GM21367 (cell line): ENCODE measurements around the gene CCSER1.

Source experiments
- ATAC-seq: cut with Tn5 transposase; IDR thresholded peaks from one replicate; pipeline ENCODE4 v1.9.1; 2021; ENCODE audit not compliant: unreplicated experiment

Gene CCSER1

DNA sequence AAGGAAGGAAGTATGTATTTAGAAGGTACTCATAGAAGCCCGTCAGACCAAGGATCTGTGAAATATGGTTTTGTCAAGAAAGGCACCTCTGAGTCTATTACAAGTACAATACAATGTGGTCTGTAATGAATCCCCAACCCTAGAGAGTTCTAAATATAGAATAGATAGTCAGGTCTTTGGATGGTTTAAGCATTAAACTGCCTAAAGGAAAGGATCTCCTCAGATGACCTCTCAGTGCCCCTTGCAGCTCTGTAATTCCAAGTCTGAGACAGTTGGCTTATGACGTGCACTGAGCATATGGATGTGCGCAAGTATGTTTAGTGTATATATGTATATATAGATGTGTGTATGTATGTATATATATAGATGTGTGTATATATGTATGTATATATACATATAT is 62.0 kb downstream of the CCSER1 start:
- ATAC-seq, result no peak

DNA sequence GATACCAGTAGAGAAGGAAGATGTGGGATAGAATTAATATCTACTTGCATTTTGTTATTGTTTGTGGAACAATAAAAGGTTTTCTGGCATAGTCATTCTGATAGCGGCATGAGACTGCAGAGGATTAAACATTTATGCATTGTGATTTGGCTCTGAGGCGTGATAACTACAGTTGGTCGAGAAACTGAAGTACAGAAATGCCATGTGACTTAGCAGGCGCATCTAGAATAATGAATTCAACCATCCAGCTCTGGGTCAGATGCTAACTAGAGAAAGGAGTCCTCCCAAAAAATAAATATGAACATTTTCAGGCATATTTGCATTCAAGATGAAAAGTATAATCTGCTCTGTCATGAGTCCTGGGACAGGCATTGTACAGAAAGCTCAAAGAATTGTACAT is 62.8 kb downstream of the CCSER1 start:
- no peak for ATAC-seq

DNA sequence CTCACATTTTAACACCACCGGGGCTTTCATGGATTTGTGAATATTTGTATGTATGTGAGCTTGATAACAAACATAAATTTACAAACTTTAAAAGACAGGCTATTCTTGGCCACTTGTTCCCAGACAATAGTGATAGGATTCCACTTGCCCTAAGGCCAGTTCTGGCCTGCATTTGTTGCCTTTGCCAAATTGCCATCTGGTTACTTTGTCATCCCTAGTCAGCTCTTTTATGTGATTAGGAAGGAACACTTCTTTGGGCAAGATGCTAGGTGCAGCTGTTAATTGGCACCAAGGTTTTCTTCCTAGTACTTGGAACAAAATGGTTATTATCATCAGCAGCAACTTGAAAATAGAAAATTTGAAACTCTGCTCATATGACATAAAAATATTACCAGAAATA is 63.3 kb downstream of the CCSER1 start:
- no peak for ATAC-seq

DNA sequence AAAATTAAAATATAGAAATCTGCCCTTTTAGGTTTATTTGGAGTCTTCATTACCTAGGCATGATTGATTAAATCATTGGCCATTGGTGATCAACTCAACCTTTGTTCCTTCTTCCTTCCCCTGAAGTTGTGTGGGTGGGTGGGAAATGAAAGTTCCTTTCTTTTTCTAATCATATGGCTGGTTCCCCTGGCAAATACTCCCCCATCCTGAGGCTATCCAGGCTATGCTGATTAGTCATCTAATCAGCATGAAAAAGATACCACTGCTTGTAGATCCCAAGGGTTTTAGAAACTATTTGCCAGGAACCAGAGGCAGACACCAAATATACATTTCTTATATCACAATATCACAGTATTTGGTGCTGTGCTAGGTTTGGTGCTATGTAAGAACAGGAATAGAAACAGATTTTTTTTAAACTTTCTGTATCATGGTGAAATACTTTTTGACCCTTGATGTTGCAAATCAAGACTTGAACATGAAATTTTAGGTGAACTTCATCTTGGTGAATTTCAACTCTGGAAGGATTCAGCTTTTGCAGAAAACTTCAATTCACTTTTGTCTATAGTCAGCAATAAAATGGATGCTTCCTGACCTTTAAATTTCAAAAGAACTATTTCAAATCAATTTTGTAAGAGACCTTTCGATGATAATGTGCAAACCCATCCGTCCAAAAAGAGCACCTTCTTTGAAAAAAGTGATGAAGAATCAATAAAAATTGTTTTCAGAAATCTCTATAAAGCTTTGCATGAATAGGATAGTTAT is 71.1 kb downstream of the CCSER1 start:
- no peak for ATAC-seq

DNA sequence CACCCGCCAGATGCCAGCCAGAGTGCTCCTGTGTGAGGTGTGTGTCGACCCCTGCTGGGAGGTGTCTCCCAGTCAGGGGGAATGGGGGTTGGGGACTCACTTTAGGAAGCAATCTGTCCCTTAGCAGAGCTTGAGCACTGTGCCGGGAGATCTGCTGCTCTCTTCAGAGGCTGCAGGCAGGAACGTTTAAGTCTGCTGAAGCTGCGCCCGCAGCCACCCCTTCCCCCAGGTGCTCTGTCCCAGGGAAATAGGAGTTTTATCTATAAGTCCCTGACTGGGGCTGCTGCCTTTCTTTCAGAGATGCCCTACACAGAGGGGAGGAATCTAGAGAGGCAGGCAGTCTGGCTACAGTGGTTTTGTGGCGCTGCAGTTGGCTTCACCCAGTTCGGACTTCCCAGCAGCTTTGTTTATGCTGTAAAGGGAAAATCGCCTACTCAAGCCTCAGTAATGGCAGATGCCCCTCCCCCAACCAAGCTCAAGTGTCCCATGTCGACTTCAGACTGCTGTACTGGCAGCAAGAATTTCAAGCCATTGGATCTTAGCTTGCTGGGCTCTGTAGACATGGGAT is 80.8 kb downstream of the CCSER1 start:
- no peak for ATAC-seq

DNA sequence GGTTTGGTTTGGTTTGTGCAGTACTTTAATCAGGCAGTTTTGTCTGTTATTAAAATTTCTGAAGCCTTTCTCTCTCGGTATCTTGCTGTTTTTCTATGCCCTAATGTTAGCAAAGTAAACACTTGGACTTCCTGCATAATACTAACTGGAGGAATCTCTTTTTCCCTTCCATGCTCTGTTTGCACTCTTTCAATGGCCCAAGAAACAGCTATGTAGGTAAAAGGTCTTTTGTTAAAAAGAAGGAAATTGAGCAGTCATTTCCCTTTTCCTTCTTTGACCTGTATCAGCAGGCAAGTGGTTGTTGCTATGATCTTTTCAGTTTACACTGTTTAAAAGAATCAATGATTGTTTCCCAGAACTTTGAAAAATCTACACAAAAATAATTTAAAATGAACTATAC is 82.7 kb downstream of the CCSER1 start:
- ATAC-seq, result no peak

DNA sequence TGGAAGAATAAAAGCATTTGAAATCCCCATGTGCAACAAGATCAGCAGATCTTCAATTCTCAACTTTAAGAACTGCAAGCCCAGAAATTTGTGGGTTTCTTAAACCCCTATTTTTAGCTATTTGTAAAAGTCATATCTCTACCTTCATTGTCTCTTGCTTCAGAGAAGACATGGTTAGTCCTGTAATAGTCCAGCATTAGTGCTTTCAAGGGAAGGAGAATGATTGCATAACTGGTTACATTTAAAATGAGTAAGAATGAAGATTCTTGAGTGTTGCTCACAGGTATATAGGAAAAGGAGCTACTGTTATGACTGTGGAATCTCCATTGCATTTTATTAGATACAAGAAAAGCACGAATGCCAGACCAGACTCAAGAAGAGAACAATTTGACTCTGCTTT is 84.0 kb downstream of the CCSER1 start:
- ATAC-seq, result no peak

DNA sequence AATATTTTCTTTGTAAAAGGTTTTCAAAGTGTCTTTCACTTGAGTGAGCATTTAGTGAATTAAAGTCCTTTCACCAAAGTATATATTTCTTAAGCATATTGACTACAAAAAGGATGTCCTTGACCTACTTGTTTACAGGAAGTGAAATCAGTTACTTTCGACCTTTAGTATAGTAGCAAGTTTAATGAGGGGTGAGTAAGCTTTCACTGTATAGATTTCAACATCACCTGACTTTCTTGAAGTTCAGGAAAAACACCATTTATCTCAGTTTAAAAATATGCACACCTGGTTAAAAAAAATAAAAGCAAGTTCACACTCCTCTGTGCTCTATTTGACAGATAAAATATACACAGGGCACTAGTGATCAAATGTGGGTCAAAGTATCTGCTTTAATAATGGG is 88.1 kb downstream of the CCSER1 start:
- ATAC-seq, result peak; percentile 86

DNA sequence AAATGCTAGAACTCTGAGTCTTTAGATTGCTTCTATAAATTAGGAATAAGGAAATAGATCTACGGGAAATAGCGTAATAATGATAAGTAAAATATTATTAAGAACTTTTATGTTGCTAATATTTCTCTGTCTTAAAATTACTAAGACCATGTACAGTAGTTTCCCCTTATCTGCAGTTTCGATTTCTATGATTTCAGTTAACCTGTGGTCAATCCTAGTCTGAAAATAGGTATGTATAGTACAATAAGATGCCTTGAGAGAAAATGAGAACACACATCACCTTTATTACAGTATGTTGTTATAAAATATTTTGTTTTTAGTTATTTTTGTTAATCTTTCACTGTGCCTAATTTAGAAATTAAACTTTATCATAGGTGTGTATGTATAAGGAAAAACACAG is 92.6 kb downstream of the CCSER1 start:
- no peak for ATAC-seq

DNA sequence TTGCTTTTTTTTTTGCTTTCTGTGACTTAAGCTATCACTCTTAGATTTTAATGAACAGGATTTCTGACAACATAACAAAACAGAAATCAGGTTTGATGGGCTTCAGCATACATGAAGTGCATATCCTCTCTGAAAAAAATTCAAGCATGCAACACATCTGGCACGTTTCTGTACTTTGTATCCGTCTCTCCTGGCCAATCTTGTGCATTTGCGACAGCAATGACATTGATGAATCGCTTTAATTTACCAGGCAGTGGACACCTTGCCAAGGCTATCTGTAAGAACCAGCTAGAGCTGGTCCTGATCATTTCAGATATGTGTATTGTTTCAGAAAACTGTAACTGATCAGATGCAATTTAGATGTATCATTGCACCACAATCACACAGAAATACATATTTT is 93.3 kb downstream of the CCSER1 start:
- ATAC-seq, result no peak

DNA sequence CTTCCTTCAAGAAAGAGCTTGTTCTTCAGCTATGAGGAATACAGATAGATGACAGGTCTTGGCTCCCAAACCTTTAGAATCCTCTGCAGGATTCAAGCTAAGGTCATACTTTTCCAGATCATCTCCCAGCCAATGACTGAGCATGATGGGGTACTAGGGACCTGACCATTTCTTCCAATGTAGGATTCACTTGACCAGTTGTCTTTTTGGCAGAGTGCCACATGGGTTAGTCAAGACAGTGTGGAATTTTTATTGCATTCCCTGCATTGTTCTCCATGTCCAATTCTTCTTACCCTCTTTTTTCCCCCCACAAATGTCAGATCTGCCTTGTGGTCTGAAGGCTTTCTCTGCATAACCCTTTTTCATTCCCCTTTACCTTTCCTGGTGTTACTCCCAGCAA is 99.5 kb downstream of the CCSER1 start:
- ATAC-seq, result no peak

DNA sequence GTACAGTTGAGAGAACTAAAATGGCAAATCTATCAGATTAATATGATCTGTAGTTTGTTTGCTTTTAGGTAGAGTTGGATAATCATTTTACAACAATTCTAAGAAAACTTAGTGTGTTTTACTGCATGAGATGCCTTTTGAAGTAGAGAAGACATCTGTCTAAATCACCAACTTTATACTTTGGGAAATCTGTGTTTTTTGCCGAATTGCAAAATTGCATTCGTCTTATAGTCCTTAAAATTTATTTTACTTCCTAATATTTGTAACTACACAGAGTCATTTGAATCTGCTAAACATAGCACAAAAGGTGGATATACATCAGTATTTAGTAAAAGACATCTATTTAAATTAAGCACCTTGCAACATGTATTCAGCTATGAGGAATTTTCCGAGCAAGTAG is 100.0 kb downstream of the CCSER1 start:
- ATAC-seq, result no peak

DNA sequence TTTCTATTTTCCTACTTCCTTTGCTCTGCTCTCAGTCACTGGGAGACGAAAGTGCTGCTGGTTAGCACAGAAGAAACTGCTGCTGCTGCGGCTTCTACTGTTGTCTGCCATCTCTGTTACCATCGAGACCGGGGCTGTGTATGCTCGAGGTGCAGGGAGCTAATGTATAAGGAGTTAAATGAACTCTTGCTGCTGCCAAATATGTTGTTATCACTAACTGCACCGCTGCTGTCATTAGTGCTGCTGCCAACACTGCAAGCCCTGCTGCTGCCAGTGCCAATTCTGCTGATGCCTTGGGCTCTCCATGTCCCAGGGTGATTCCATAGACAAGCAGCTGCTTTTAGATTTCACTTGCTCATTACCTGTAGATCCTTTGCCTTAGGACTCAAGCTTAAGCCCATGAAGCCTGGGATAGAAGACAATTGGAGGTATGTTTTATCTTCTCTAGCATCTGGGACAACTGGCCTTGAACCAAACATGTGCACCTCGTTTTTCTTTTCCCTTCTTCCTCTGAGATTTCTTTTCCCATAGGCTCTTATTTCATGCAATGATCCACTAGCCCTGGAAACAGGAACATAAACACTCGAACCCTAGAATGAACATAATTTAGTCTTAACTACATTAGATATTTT is 107.8 kb downstream of the CCSER1 start:
- ATAC-seq, result no peak

DNA sequence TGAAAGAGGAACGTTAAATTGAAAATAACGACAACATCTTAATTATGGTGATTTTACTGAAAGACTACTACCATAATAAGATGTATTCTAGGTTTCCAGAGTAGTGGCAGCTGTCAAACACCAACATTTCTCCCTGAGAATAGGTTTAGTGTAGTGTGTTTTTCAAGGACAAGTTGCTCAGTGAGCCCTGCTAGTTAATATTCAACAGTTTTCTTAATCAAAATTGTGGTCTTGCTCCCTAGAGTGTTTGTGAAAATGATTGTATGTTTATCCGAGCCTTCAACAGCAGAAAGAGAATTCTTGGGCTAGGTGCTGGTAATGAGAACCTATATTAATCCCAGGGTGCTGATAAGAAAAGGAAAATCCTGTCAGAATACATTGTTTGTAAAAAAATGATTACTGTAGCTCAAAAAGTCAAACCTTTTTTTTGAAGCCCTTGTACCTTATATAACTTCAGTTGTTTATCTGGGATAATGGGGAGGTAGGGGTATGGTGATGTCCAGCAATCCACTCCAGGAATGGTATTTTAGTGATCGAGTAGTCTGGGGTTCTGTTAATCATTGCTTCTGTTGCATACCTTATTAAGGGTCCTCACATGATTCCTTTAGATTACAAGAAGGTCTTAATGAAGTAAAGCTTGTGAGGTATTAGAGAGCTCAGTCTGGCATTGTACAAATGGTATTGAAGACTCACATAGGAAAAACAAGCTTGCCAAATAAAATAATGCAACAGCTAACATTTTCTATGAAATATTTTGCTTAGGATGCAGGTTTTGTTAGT is 110.7 kb downstream of the CCSER1 start:
- no peak for ATAC-seq

DNA sequence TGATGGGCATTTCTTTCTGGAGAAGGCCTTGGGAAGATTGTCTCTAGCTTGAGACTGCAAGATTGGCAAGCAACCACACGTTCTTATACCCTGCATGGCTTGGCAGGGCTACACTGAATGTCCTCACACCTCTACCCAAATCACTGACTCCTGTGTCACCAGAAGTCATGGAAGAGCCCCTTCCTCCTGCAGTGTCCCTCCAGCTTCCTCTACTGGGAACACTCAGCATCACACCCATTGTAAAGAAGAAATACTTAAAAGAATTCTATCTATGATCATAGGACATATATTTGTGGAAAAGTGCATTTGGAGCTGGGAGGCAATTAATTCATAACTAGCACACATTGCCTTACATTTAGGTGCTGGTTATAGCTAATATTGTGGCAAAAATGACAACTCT is 113.1 kb downstream of the CCSER1 start:
- no peak for ATAC-seq

DNA sequence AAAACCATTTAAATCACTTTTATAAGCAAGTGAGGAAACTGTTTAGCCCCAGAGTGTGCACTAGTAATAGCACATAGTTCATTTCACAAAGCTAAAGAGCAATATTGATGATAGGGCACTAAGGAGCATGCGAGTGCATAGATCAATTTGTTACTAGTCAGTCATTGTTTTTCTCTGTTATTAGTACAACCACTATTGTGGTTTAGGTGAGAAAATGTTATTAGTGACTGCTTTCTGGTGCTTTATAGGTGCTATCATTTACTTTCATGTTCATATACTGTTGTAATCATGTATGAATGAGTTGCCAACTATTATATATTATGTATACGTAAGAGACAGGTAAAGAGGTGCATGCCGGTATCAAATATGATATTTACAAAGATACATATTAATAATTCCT is 113.8 kb downstream of the CCSER1 start:
- ATAC-seq, result no peak

DNA sequence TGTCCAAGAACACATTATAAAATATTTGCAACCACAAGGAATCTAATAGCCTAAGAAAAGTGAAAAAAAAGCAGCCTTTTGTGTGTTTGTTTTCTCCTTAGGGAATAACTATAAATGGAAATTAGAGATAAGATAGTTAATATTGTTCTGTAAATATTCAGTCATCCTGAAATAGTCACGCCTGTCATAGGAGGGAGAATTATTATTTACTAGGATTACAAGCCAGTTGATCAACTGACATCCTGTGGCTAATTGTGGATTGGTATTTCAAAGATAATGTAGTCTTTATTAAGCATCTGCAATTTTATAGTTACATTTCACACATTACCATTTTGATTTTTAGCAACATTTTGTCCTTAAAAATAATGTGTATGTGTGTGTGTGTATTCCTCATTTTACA is 118.6 kb downstream of the CCSER1 start:
- no peak for ATAC-seq

DNA sequence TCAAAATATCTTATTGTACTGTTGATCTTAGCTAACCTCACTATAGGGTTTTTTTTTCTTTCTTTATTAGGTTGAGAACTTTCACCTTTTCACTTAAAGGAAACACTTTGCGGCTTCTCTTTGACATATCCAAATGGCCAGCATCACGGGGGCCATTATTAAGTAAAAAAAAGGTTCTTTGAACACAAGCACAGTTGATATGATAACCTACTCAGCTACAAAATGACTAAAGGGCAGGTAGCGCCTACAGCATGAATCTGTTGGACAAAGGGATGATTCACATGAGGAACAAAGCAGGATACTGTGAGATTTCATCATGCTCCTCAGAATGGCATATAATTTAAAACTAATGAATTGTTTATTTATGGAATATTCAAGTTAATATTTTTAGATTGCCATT is 119.6 kb downstream of the CCSER1 start:
- no peak for ATAC-seq

DNA sequence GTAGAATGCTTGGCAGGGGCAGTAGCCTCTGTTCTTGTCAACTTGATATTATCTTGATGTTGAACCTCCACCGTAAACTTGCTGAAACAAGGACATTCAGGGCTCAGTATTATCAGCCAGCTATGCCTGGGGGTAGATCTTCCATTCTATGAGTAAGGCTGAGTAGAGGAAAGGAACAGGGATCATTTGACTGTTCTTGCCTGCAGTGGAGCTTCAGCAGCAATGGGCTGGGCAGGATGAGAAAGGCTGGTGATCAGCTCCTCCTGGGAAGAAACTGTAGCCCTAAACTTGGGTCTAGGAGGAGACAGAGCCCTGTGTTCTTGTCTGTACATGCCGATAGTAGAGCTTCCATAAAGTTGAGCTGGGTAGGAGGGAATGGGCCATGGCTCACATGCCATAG is 127.2 kb downstream of the CCSER1 start:
- no peak for ATAC-seq

DNA sequence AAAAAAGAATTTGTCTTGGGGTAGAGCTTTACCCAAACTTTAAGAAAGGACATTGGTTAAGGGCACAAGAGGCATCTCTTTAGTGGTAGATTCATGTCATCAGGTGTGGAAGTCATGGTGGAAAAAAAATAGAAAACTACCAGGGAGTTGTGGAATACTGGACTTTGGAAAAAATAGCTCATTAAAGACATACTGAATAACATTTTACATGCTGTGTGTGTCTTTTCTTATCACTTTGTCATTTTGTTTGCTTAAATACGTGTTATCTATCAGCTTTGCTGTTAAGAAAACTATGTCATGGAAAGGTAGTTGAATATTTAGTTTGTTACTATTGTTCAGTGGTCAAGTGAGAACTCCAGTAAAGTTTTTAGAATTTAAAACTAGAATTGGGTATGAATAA is 147.0 kb downstream of the CCSER1 start:
- ATAC-seq, result no peak

DNA sequence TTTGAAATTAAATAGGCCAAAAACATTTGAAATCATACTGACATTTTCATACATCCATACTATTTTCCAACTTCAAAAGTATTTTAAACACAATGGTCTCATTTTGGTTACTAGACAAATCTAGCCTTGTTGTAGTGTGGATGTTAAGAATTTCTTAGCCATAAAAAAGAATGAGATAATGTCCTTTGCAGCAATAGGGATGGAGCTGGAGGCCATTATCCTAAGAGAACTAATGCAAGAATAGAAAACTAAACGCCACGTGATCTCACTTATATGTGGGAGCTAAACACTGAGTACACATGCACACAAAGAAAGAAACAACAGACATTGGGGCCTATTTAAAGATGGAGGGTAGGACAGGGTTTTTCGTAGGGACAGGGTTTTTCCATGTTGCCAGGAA is 153.8 kb downstream of the CCSER1 start:
- ATAC-seq, result no peak
